WTC11 (cell line): ENCODE data around the gene ADD1.

Source experiments
- CBFB ChIP-seq: sonication (generic); formaldehyde crosslinking; IDR thresholded peaks from 2 replicates; pipeline ENCODE4 v1.8.1; 2022; ENCODE audit warnings: mild to moderate bottlenecking, low read depth, missing genetic modification reagents
- ESRRA ChIP-seq: sonication (generic); formaldehyde crosslinking; IDR thresholded peaks from 2 replicates; pipeline ENCODE4 v1.8.1; 2022; ENCODE audit warnings: mild to moderate bottlenecking, missing genetic modification reagents, borderline replicate concordance
- FOXK1 ChIP-seq: sonication (generic); formaldehyde crosslinking; IDR thresholded peaks from 2 replicates; pipeline ENCODE4 v1.8.0; 2022; ENCODE audit warnings: mild to moderate bottlenecking, moderate library complexity, missing genetic modification reagents
- HMGXB4 ChIP-seq: sonication (generic); formaldehyde crosslinking; IDR thresholded peaks from 2 replicates; pipeline ENCODE4 v1.8.1; 2023; ENCODE audit warnings: mild to moderate bottlenecking, moderate library complexity, missing genetic modification reagents
- MAX ChIP-seq: sonication (generic); formaldehyde crosslinking; IDR thresholded peaks from 2 replicates; pipeline ENCODE4 v1.8.0; 2022; ENCODE audit warnings: mild to moderate bottlenecking, missing genetic modification reagents
- NR1H2 ChIP-seq: sonication (generic); formaldehyde crosslinking; IDR thresholded peaks from 2 replicates; pipeline ENCODE4 v1.9.0; 2021; ENCODE audit warnings: mild to moderate bottlenecking, moderate library complexity, missing genetic modification reagents
- SMAD3 ChIP-seq: sonication (generic); formaldehyde crosslinking; IDR thresholded peaks from 2 replicates; pipeline ENCODE4 v1.8.0; 2022; ENCODE audit warnings: missing genetic modification reagents, mild to moderate bottlenecking, borderline replicate concordance
- USF1 ChIP-seq: sonication (generic); formaldehyde crosslinking; IDR thresholded peaks from 2 replicates; pipeline ENCODE4 v1.8.0; 2022; ENCODE audit warnings: mild to moderate bottlenecking, missing genetic modification reagents
- ZNF263 ChIP-seq: sonication (generic); formaldehyde crosslinking; IDR thresholded peaks from 2 replicates; pipeline ENCODE4 v1.8.1; 2022; ENCODE audit warnings: low read depth, mild to moderate bottlenecking, moderate library complexity, missing genetic modification reagents
- TF ChIP-seq, protein P1 (sequence below): fragments of 200-600 bp; IDR thresholded peaks from 2 replicates; pipeline ENCODE4 v1.8.0; 2022; ENCODE audit warnings: antibody characterized with exemption
- TF ChIP-seq, protein P2 (sequence below): sonication (generic); formaldehyde crosslinking; IDR thresholded peaks from 2 replicates; pipeline ENCODE4 v1.8.1; 2023; ENCODE audit warnings: mild to moderate bottlenecking, missing genetic modification reagents, moderate library complexity

DNA sequence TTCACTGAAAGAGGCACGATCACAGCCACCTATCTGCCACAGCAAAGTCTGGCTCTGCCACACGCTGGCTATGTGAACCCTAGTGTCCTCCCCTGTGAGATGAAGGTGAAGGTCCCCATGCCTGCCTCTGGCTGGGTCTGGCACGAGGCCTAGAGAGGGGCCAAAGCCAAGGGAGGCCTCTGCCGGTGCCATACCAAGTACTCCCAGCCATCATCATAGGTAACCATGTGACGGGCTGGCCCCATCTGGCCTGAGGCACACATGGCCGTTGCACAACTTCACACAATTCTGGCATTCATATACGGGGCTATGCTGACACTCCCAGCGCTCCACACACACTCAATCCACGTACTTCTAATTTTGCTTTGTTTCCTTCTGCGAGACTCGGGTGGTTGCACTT is 104.3 kb downstream of the ADD1 start:
- TF ChIP-seq MAX (CRISPR knock-in tag), result no peak
- TF ChIP-seq, protein P1, sequence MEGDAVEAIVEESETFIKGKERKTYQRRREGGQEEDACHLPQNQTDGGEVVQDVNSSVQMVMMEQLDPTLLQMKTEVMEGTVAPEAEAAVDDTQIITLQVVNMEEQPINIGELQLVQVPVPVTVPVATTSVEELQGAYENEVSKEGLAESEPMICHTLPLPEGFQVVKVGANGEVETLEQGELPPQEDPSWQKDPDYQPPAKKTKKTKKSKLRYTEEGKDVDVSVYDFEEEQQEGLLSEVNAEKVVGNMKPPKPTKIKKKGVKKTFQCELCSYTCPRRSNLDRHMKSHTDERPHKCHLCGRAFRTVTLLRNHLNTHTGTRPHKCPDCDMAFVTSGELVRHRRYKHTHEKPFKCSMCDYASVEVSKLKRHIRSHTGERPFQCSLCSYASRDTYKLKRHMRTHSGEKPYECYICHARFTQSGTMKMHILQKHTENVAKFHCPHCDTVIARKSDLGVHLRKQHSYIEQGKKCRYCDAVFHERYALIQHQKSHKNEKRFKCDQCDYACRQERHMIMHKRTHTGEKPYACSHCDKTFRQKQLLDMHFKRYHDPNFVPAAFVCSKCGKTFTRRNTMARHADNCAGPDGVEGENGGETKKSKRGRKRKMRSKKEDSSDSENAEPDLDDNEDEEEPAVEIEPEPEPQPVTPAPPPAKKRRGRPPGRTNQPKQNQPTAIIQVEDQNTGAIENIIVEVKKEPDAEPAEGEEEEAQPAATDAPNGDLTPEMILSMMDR, result no peak
- TF ChIP-seq, protein P2, sequence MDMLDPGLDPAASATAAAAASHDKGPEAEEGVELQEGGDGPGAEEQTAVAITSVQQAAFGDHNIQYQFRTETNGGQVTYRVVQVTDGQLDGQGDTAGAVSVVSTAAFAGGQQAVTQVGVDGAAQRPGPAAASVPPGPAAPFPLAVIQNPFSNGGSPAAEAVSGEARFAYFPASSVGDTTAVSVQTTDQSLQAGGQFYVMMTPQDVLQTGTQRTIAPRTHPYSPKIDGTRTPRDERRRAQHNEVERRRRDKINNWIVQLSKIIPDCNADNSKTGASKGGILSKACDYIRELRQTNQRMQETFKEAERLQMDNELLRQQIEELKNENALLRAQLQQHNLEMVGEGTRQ (CRISPR knock-in tag), result no peak
- TF ChIP-seq USF1 (CRISPR knock-in tag), result no peak
- no peak for TF ChIP-seq SMAD3 (CRISPR knock-in tag)
- no peak for TF ChIP-seq FOXK1 (CRISPR knock-in tag)
- no peak for TF ChIP-seq ESRRA
- no peak for TF ChIP-seq NR1H2 (CRISPR knock-in tag)
- TF ChIP-seq CBFB (CRISPR knock-in tag), result no peak
- no peak for TF ChIP-seq HMGXB4 (CRISPR knock-in tag)
- TF ChIP-seq ZNF263, result no peak
